Liver (tissue), 3 donors: ENCODE results near the gene SLC30A9.

Source experiments
- EGR1 ChIP-seq, 2 donors: IDR thresholded peaks; 2 replicates each; pipeline ENCODE4 v1.6.1; 2016 to 2018; ENCODE audit warnings: antibody characterized with exemption in 2 of 2, low read depth in 2 of 2
- FOXA1 ChIP-seq: IDR thresholded peaks from 2 replicates; pipeline ENCODE4 v1.6.1; 2016; ENCODE audit warnings: antibody characterized with exemption
- GABPA ChIP-seq, 2 donors: IDR thresholded peaks in 1 of 2; conservative IDR thresholded peaks in 1 of 2; 2 replicates each; pipeline ENCODE4 v1.6.1; 2016; ENCODE audit warnings: antibody characterized with exemption in 2 of 2, mild to moderate bottlenecking in 1 of 2, moderate library complexity in 1 of 2
- JUND ChIP-seq, 2 donors: IDR thresholded peaks; 2 replicates each; pipeline ENCODE4 v1.6.1; 2016; ENCODE audit warnings: antibody characterized with exemption in 2 of 2
- MAX ChIP-seq: IDR thresholded peaks from 2 replicates; pipeline ENCODE4 v1.6.1; 2016; ENCODE audit warnings: antibody characterized with exemption
- RAD21 ChIP-seq, 2 donors: IDR thresholded peaks; 2 replicates each; pipeline ENCODE4 v1.6.1; 2016; ENCODE audit warnings: antibody characterized with exemption in 2 of 2, mild to moderate bottlenecking in 2 of 2
- RXRA ChIP-seq, 2 donors: IDR thresholded peaks; 2 replicates each; pipeline ENCODE4 v1.6.1; 2017 to 2018; ENCODE audit warnings: antibody characterized with exemption in 2 of 2, mild to moderate bottlenecking in 1 of 2
- SP1 ChIP-seq: IDR thresholded peaks from 2 replicates; pipeline ENCODE4 v1.6.1; 2018; ENCODE audit warnings: antibody characterized with exemption, mild to moderate bottlenecking
- TAF1 ChIP-seq: conservative IDR thresholded peaks from 2 replicates; pipeline ENCODE4 v1.6.1; 2016; ENCODE audit warnings: antibody characterized with exemption, mild to moderate bottlenecking
- YY1 ChIP-seq: IDR thresholded peaks from 2 replicates; pipeline ENCODE4 v1.6.1; 2016; ENCODE audit warnings: antibody characterized with exemption, mild to moderate bottlenecking
- TF ChIP-seq, protein P1 (sequence below): fragments of 150-350 bp; IDR thresholded peaks from 2 replicates; pipeline ENCODE4 v1.5.1; 2017; ENCODE audit warnings: improper control_type of control experiment, low read depth, low read length; ENCODE audit not compliant: missing input control
- TF ChIP-seq, protein P2 (sequence below): IDR thresholded peaks from 2 replicates; pipeline ENCODE4 v1.6.1; 2016; ENCODE audit warnings: antibody characterized with exemption
- TF ChIP-seq, protein P3 (sequence below): IDR thresholded peaks from 2 replicates; pipeline ENCODE4 v1.6.1; 2016; ENCODE audit warnings: antibody characterized with exemption, mild to moderate bottlenecking
- donor health status: healthy.
- donor health status: healthy.

DNA sequence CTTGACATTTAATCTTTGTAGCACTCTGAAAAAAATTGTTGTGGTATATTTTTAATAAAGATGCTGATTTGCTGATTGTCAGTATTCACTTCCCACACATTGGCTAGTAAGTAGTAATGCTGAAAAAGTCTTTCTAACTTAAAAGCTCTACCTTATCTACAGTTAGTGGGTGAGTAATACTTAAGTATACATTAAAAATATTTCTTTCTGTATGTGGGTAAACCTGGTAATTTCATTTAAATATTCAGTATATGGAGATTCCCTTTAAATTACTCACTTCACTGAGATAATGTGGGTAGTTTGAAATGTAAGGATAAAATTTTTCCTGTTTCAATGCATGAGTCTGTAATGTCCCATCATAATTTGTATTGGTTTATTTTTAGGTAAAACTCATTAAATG is 49.5 kb upstream of the SLC30A9 start:
- TF ChIP-seq, protein P1, sequence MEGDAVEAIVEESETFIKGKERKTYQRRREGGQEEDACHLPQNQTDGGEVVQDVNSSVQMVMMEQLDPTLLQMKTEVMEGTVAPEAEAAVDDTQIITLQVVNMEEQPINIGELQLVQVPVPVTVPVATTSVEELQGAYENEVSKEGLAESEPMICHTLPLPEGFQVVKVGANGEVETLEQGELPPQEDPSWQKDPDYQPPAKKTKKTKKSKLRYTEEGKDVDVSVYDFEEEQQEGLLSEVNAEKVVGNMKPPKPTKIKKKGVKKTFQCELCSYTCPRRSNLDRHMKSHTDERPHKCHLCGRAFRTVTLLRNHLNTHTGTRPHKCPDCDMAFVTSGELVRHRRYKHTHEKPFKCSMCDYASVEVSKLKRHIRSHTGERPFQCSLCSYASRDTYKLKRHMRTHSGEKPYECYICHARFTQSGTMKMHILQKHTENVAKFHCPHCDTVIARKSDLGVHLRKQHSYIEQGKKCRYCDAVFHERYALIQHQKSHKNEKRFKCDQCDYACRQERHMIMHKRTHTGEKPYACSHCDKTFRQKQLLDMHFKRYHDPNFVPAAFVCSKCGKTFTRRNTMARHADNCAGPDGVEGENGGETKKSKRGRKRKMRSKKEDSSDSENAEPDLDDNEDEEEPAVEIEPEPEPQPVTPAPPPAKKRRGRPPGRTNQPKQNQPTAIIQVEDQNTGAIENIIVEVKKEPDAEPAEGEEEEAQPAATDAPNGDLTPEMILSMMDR = no peak
- TF ChIP-seq MAX = no peak
- no peak for TF ChIP-seq GABPA (IDR thresholded peaks at IDR 0.05 in 1 of 2, conservative IDR thresholded peaks at IDR 0.05 in 1 of 2)
- TF ChIP-seq, protein P2, sequence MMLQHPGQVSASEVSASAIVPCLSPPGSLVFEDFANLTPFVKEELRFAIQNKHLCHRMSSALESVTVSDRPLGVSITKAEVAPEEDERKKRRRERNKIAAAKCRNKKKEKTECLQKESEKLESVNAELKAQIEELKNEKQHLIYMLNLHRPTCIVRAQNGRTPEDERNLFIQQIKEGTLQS = no peak
- no peak for TF ChIP-seq TAF1
- no peak for TF ChIP-seq RAD21 (IDR thresholded peaks at IDR 0.05)
- no peak for TF ChIP-seq EGR1 (IDR thresholded peaks at IDR 0.05; ENCODE audit: low read depth in 2 of 2)
- TF ChIP-seq, protein P3, sequence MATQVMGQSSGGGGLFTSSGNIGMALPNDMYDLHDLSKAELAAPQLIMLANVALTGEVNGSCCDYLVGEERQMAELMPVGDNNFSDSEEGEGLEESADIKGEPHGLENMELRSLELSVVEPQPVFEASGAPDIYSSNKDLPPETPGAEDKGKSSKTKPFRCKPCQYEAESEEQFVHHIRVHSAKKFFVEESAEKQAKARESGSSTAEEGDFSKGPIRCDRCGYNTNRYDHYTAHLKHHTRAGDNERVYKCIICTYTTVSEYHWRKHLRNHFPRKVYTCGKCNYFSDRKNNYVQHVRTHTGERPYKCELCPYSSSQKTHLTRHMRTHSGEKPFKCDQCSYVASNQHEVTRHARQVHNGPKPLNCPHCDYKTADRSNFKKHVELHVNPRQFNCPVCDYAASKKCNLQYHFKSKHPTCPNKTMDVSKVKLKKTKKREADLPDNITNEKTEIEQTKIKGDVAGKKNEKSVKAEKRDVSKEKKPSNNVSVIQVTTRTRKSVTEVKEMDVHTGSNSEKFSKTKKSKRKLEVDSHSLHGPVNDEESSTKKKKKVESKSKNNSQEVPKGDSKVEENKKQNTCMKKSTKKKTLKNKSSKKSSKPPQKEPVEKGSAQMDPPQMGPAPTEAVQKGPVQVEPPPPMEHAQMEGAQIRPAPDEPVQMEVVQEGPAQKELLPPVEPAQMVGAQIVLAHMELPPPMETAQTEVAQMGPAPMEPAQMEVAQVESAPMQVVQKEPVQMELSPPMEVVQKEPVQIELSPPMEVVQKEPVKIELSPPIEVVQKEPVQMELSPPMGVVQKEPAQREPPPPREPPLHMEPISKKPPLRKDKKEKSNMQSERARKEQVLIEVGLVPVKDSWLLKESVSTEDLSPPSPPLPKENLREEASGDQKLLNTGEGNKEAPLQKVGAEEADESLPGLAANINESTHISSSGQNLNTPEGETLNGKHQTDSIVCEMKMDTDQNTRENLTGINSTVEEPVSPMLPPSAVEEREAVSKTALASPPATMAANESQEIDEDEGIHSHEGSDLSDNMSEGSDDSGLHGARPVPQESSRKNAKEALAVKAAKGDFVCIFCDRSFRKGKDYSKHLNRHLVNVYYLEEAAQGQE = no peak
- TF ChIP-seq SP1 = no peak
- TF ChIP-seq JUND (IDR thresholded peaks at IDR 0.05) = no peak
- TF ChIP-seq FOXA1 = no peak
- TF ChIP-seq YY1 = no peak
- TF ChIP-seq RXRA (IDR thresholded peaks at IDR 0.05) = no peak
